HEK293 (cell line): ENCODE data around the gene ACSL3.

Experiments
- GLI4 ChIP-seq: fragments of 450-650 bp; formaldehyde crosslinking; IDR thresholded peaks from 2 replicates; pipeline ENCODE4 v1.5.1; 2016; ENCODE audit warnings: missing biosample characterization, missing genetic modification characterization
- MYNN ChIP-seq: fragments of 450-650 bp; formaldehyde crosslinking; IDR thresholded peaks from 2 replicates; pipeline ENCODE4 v1.5.1; 2016; ENCODE audit warnings: missing biosample characterization, missing genetic modification characterization, borderline replicate concordance
- SCRT2 ChIP-seq: fragments of 450-650 bp; formaldehyde crosslinking; IDR thresholded peaks from 2 replicates; pipeline ENCODE4 v1.5.1; 2016; ENCODE audit warnings: missing biosample characterization, missing genetic modification characterization
- SETDB1 ChIP-seq: IDR thresholded peaks from one replicate; pipeline ENCODE4 v1.6.1; 2017; ENCODE audit warnings: mild to moderate bottlenecking, low read length, moderate library complexity, mixed read lengths; ENCODE audit not compliant: insufficient read length
- SP7 ChIP-seq: fragments of 450-650 bp; formaldehyde crosslinking; IDR thresholded peaks from 2 replicates; pipeline ENCODE4 v1.5.1; 2016; ENCODE audit warnings: missing biosample characterization, missing genetic modification characterization
- ZEB2 ChIP-seq: fragments of 450-650 bp; formaldehyde crosslinking; IDR thresholded peaks from 2 replicates; pipeline ENCODE4 v1.5.1; 2016; ENCODE audit warnings: missing biosample characterization, missing genetic modification characterization
- ZFP3 ChIP-seq: fragments of 450-650 bp; formaldehyde crosslinking; IDR thresholded peaks from 2 replicates; pipeline ENCODE4 v1.5.1; 2016; ENCODE audit warnings: low read depth, missing biosample characterization, missing genetic modification characterization
- ZNF138 ChIP-seq: fragments of 450-650 bp; formaldehyde crosslinking; IDR thresholded peaks from 2 replicates; pipeline ENCODE4 v1.5.1; 2016; ENCODE audit warnings: missing biosample characterization, missing genetic modification characterization, borderline replicate concordance
- ZNF24 ChIP-seq: fragments of 450-650 bp; formaldehyde crosslinking; IDR thresholded peaks from 2 replicates; pipeline ENCODE4 v1.5.1; 2016; ENCODE audit warnings: missing biosample characterization, missing genetic modification characterization
- ZNF302 ChIP-seq: fragments of 450-650 bp; formaldehyde crosslinking; IDR thresholded peaks from 2 replicates; pipeline ENCODE4 v1.5.1; 2016; ENCODE audit warnings: missing biosample characterization, missing genetic modification characterization, low read depth
- TF ChIP-seq, protein P1 (sequence below): fragments of 450-650 bp; formaldehyde crosslinking; IDR thresholded peaks from 2 replicates; pipeline ENCODE4 v1.5.1; 2016; ENCODE audit warnings: missing biosample characterization, missing genetic modification characterization
- TF ChIP-seq, protein P2 (sequence below): fragments of 450-650 bp; formaldehyde crosslinking; IDR thresholded peaks from 2 replicates; pipeline ENCODE4 v1.5.1; 2016; ENCODE audit warnings: missing biosample characterization, missing genetic modification characterization
- TF ChIP-seq, protein P3 (sequence below): fragments of 450-650 bp; formaldehyde crosslinking; IDR thresholded peaks from 2 replicates; pipeline ENCODE4 v1.5.1; 2016; ENCODE audit warnings: missing biosample characterization, missing genetic modification characterization
- TF ChIP-seq, protein P4 (sequence below): fragments of 450-650 bp; formaldehyde crosslinking; IDR thresholded peaks from 2 replicates; pipeline ENCODE4 v1.5.1; 2016; ENCODE audit warnings: missing biosample characterization, missing genetic modification characterization

DNA sequence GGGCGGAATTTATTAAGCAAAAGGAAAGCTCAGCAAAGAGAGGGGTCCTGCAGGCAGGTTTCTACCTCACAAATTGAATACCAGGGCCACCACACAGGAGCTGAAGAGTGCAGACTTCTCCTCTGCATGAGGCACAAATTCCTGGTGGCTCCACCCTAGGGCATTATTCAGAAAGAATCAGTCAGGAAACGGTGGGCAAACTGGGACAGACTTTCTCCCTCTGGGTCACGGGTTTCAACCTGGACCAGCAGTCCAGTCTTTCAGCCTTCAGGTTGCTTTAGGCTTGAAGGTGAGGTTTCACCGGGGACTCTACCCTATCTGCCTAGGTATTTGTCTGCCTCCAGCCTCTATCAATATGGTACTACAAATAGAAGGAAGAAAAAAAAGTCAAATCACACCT, 41.8 kb downstream of the ACSL3 start:
- TF ChIP-seq MYNN (tag by site-specific recombination) (no peak), ZFP3 (no peak), ZNF302 (tag by site-specific recombination) (no peak), SCRT2 (tag by site-specific recombination) (no peak), ZEB2 (tag by site-specific recombination) (no peak), GLI4 (tag by site-specific recombination) (no peak), SETDB1 (no peak), ZNF138 (tag by site-specific recombination) (no peak), SP7 (tag by site-specific recombination) (no peak), ZNF24 (tag by site-specific recombination) (no peak)
- TF ChIP-seq, protein P1, sequence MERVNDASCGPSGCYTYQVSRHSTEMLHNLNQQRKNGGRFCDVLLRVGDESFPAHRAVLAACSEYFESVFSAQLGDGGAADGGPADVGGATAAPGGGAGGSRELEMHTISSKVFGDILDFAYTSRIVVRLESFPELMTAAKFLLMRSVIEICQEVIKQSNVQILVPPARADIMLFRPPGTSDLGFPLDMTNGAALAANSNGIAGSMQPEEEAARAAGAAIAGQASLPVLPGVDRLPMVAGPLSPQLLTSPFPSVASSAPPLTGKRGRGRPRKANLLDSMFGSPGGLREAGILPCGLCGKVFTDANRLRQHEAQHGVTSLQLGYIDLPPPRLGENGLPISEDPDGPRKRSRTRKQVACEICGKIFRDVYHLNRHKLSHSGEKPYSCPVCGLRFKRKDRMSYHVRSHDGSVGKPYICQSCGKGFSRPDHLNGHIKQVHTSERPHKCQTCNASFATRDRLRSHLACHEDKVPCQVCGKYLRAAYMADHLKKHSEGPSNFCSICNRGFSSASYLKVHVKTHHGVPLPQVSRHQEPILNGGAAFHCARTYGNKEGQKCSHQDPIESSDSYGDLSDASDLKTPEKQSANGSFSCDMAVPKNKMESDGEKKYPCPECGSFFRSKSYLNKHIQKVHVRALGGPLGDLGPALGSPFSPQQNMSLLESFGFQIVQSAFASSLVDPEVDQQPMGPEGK (tag by site-specific recombination): no peak
- TF ChIP-seq, protein P2, sequence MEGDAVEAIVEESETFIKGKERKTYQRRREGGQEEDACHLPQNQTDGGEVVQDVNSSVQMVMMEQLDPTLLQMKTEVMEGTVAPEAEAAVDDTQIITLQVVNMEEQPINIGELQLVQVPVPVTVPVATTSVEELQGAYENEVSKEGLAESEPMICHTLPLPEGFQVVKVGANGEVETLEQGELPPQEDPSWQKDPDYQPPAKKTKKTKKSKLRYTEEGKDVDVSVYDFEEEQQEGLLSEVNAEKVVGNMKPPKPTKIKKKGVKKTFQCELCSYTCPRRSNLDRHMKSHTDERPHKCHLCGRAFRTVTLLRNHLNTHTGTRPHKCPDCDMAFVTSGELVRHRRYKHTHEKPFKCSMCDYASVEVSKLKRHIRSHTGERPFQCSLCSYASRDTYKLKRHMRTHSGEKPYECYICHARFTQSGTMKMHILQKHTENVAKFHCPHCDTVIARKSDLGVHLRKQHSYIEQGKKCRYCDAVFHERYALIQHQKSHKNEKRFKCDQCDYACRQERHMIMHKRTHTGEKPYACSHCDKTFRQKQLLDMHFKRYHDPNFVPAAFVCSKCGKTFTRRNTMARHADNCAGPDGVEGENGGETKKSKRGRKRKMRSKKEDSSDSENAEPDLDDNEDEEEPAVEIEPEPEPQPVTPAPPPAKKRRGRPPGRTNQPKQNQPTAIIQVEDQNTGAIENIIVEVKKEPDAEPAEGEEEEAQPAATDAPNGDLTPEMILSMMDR (tag by site-specific recombination): no peak
- TF ChIP-seq, protein P3, sequence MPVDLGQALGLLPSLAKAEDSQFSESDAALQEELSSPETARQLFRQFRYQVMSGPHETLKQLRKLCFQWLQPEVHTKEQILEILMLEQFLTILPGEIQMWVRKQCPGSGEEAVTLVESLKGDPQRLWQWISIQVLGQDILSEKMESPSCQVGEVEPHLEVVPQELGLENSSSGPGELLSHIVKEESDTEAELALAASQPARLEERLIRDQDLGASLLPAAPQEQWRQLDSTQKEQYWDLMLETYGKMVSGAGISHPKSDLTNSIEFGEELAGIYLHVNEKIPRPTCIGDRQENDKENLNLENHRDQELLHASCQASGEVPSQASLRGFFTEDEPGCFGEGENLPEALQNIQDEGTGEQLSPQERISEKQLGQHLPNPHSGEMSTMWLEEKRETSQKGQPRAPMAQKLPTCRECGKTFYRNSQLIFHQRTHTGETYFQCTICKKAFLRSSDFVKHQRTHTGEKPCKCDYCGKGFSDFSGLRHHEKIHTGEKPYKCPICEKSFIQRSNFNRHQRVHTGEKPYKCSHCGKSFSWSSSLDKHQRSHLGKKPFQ (tag by site-specific recombination): no peak
- TF ChIP-seq, protein P4, sequence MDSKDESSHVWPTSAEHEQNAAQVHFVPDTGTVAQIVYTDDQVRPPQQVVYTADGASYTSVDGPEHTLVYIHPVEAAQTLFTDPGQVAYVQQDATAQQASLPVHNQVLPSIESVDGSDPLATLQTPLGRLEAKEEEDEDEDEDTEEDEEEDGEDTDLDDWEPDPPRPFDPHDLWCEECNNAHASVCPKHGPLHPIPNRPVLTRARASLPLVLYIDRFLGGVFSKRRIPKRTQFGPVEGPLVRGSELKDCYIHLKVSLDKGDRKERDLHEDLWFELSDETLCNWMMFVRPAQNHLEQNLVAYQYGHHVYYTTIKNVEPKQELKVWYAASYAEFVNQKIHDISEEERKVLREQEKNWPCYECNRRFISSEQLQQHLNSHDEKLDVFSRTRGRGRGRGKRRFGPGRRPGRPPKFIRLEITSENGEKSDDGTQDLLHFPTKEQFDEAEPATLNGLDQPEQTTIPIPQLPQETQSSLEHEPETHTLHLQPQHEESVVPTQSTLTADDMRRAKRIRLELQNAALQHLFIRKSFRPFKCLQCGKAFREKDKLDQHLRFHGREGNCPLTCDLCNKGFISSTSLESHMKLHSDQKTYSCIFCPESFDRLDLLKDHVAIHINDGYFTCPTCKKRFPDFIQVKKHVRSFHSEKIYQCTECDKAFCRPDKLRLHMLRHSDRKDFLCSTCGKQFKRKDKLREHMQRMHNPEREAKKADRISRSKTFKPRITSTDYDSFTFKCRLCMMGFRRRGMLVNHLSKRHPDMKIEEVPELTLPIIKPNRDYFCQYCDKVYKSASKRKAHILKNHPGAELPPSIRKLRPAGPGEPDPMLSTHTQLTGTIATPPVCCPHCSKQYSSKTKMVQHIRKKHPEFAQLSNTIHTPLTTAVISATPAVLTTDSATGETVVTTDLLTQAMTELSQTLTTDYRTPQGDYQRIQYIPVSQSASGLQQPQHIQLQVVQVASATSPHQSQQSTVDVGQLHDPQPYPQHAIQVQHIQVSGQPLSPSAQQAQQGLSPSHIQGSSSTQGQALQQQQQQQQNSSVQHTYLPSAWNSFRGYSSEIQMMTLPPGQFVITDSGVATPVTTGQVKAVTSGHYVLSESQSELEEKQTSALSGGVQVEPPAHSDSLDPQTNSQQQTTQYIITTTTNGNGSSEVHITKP (tag by site-specific recombination): no peak
